GM21825 (cell line): ENCODE measurements around the gene NUDT3.
"Not testable (repeated sequence)": the region's sequence is repeated elsewhere in the genome, so short reads cannot be mapped to it uniquely, and the experiment has no call there.

Source experiments
- ATAC-seq: cut with Tn5 transposase; IDR thresholded peaks from one replicate; pipeline ENCODE4 v1.9.1; 2021; ENCODE audit warnings: mild to moderate bottlenecking, moderate library complexity; ENCODE audit not compliant: unreplicated experiment

The NUDT3 gene

GRCh38 chr6:34269132-34269531 is 123.3 kb downstream of the NUDT3 start:
- ATAC-seq: not testable (repeated sequence)

GRCh38 chr6:34267746-34268145 is 124.7 kb downstream of the NUDT3 start:
- ATAC-seq: no peak

GRCh38 chr6:34263484-34263883 is 129.0 kb downstream of the NUDT3 start:
- not testable (repeated sequence) for ATAC-seq

GRCh38 chr6:34260576-34261267 is 131.7 kb downstream of the NUDT3 start:
- no peak for ATAC-seq

GRCh38 chr6:34259529-34260069 is 132.9 kb downstream of the NUDT3 start:
- ATAC-seq: no peak

GRCh38 chr6:34252395-34252794 is 140.1 kb downstream of the NUDT3 start:
- ATAC-seq: not testable (repeated sequence)

- peak; percentile 11 for ATAC-seq
These were observed 142.8 kb downstream of the NUDT3 start for GRCh38 chr6:34249469-34250261.

- peak; percentile 80 for ATAC-seq
These were observed 143.6 kb downstream of the NUDT3 start, which contains the start of gene SMIM29 for GRCh38 chr6:34248727-34249468. Gene SMIM29 (minus strand): TSS chr6:34249006. CDS start chr6:34247791, 1,215 bp downstream.

GRCh38 chr6:34248198-34248726 is 144.2 kb downstream of the NUDT3 start:
- ATAC-seq: peak; percentile 14

GRCh38 chr6:34247481-34248197 is 144.8 kb downstream of the NUDT3 start:
- ATAC-seq: no peak

- ATAC-seq: no peak
These were observed 145.7 kb downstream of the NUDT3 start for GRCh38 chr6:34246563-34247391.

- ATAC-seq: no peak
These were observed 146.3 kb downstream of the NUDT3 start for GRCh38 chr6:34246249-34246562.

GRCh38 chr6:34245761-34246140 is 146.7 kb downstream of the NUDT3 start:
- ATAC-seq: not testable (repeated sequence)

- not testable (repeated sequence) for ATAC-seq
These were observed 147.3 kb downstream of the NUDT3 start for GRCh38 chr6:34245032-34245760.

- ATAC-seq: no peak
These were observed 148.3 kb downstream of the NUDT3 start for GRCh38 chr6:34243901-34244884.

GRCh38 chr6:34243131-34243771 is 149.2 kb downstream of the NUDT3 start:
- no peak for ATAC-seq
